ENCODE results near the gene OBSCN. TPM values are rescaled to one million over a fixed set of nuclear protein-coding genes. Genes with fewer than 3 reads are reported as not detected.

Gene OBSCN
- total RNA-seq, 1 experiment from 2014 or later, result 29.1 TPM

GRCh38 chr1:228217551-228218344, 9.9 kb downstream of the OBSCN start:
- BruUV-seq (replicated peaks), result no TSS peak
- POLR2A ChIA-PET (ENCODE audit: unreplicated experiment), result no interaction called here
- intact Hi-C loops (cut with micrococcal nuclease), result no loop called here

DNA sequence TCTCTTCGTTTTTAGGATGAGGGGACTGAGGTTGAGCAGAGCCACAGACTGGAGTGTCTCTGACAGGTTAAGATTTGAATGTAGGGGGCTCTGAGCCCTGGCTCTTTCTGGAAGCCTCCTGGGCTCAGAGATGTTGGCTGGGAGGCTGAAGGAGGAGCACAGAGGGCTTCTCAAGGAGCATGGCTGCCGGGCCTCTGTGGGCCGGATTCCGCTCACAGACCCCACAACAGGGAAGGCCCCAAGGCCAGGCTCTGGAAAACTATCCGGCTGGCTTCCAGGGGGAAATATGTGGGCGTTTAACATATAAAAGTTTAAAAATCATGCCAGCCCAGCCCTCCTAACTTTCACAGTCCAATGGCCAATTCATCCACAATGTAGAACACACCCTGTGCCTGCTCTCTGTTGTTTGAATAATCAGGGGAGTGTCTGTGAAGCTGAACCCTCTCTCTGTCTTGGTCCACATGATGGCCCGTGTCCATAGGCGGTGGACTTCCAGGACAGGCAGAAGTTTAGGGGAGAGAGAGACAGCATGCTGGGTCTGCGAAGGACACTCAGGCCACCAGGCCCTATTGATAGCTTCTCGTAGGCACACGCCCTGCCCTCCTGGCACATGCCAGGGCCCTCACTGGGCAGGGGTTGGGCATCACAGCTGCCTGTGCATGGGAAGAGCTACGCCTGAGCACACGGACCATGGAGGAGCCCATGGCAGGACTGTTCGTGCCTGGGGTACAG, 10.8 kb downstream of the OBSCN start:
- Histone ChIP-seq H3K4me1 (ENCODE audit: insufficient read depth, low read length) (no peaks in the 10 kb centered on the region), H3K27ac (ENCODE audit: low read length) (no peak overlapping the region), H3K36me3 (ENCODE audit: low read depth, low read length) (peaks cover 2% of the 10 kb centered on the region; the same call in 1 of the 2 replicates), H3K9me3 (ENCODE audit: low read length) (no peaks in the 10 kb centered on the region), H3K4me2 (ENCODE audit: low read length) (no peak overlapping the region), H3K4me3 (ENCODE audit: low read length) (no peak overlapping the region), H2AFZ (ENCODE audit: low read length) (no peak overlapping the region), H3K9ac (ENCODE audit: low read length) (no peak overlapping the region), H4K20me1 (ENCODE audit: low read length) (no peaks in the 10 kb centered on the region), H3K79me2 (ENCODE audit: low read length) (no peaks in the 10 kb centered on the region), H3K27me3 (ENCODE audit: low read length) (no peaks in the 10 kb centered on the region), H3F3A (ENCODE audit: low read length, unreplicated experiment) (no peaks in the 10 kb centered on the region), H3K9me2 (replicated peaks; ENCODE audit: low read length) (no peaks in the 10 kb centered on the region)
- intact Hi-C loops (cut with micrococcal nuclease), result no loop called here
- no peak for TF ChIP-seq EZH2phosphoT487 (IDR thresholded peaks at IDR 0.05; ENCODE audit: borderline replicate concordance, low read length)
- TF ChIP-seq EZH2 (IDR thresholded peaks at IDR 0.05; ENCODE audit: low read length, unreplicated experiment), result no peak
- TF ChIP-seq, protein P1, sequence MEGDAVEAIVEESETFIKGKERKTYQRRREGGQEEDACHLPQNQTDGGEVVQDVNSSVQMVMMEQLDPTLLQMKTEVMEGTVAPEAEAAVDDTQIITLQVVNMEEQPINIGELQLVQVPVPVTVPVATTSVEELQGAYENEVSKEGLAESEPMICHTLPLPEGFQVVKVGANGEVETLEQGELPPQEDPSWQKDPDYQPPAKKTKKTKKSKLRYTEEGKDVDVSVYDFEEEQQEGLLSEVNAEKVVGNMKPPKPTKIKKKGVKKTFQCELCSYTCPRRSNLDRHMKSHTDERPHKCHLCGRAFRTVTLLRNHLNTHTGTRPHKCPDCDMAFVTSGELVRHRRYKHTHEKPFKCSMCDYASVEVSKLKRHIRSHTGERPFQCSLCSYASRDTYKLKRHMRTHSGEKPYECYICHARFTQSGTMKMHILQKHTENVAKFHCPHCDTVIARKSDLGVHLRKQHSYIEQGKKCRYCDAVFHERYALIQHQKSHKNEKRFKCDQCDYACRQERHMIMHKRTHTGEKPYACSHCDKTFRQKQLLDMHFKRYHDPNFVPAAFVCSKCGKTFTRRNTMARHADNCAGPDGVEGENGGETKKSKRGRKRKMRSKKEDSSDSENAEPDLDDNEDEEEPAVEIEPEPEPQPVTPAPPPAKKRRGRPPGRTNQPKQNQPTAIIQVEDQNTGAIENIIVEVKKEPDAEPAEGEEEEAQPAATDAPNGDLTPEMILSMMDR (conservative IDR thresholded peaks at IDR 0.05; ENCODE audit: low read depth, low read length), result no peak
- CTCF ChIA-PET, result no interaction called here
- ATAC-seq (no peak), DNase-seq (no peak)
- POLR2A ChIA-PET (ENCODE audit: unreplicated experiment), result no interaction called here
- BruUV-seq (replicated peaks), result no TSS peak

More at GRCh38 chr1:228217551-228218344, 9.9 kb downstream of the OBSCN start:
- Histone ChIP-seq H3F3A (ENCODE audit: low read length, unreplicated experiment) (no peaks in the 10 kb centered on the region), H3K9me2 (replicated peaks; ENCODE audit: low read length) (no peaks in the 10 kb centered on the region), H3K9ac (ENCODE audit: low read length) (no peak overlapping the region), H2AFZ (ENCODE audit: low read length) (no peak overlapping the region), H3K4me2 (ENCODE audit: low read length) (no peak overlapping the region), H3K27ac (ENCODE audit: low read length) (no peak overlapping the region), H4K20me1 (ENCODE audit: low read length) (no peaks in the 10 kb centered on the region), H3K27me3 (ENCODE audit: low read length) (no peaks in the 10 kb centered on the region), H3K9me3 (ENCODE audit: low read length) (no peaks in the 10 kb centered on the region), H3K4me3 (ENCODE audit: low read length) (no peak overlapping the region), H3K79me2 (ENCODE audit: low read length) (no peaks in the 10 kb centered on the region), H3K4me1 (ENCODE audit: insufficient read depth, low read length) (no peaks in the 10 kb centered on the region), H3K36me3 (ENCODE audit: low read depth, low read length) (no peaks in the 10 kb centered on the region)
- DNase-seq, result no peak
- no peak for ATAC-seq
- CTCF ChIA-PET, result no interaction called here
- TF ChIP-seq EZH2 (IDR thresholded peaks at IDR 0.05; ENCODE audit: low read length, unreplicated experiment) (no peak), EZH2phosphoT487 (IDR thresholded peaks at IDR 0.05; ENCODE audit: borderline replicate concordance, low read length) (no peak)
- TF ChIP-seq, protein P1 (conservative IDR thresholded peaks at IDR 0.05; ENCODE audit: low read depth, low read length), result no peak

Measured in PC-3 (cell line).